Measurements from ENCODE around the gene CD109. TPM values are rescaled to one million over a fixed set of nuclear protein-coding genes. Genes with fewer than 3 reads are reported as not detected.

CD109 gene
- total RNA-seq, 3 donors from 2014 or later, result 1.7 to 9.1 (median 4.4) TPM

GRCh38 chr6:73854998-73855718 lies 159.2 kb downstream of the CD109 start:
- Histone ChIP-seq H3K9me3 (no peaks in the 10 kb centered on the region), H3K36me3 (ENCODE audit: low read depth) (no peaks in the 10 kb centered on the region), H3K4me3 (no peak overlapping the region), H3K4me1 (ENCODE audit: low read depth) (no peaks in the 10 kb centered on the region)
- DNase-seq (peak in 1 of 3 donors; percentile 49), ATAC-seq (no peak)
- intact Hi-C loops (cut with DNase I, micrococcal nuclease), result loop anchor here in 1 of 2 donors (10.0 kb wide), 2 partner anchors 110 to 1360 kb away; no protein-coding TSS in a partner anchor
- TF ChIP-seq CTCF (IDR thresholded peaks at IDR 0.05), result no peak

- no peak overlapping the region for H3K4me3 ChIP-seq
- no peak for DNase-seq
- intact Hi-C loops (cut with DNase I, micrococcal nuclease), result loop anchor here in 1 of 2 donors (10.0 kb wide), 2 partner anchors 113 to 1357 kb away; no protein-coding TSS in a partner anchor
- no peak for ATAC-seq
- no peak for TF ChIP-seq CTCF (IDR thresholded peaks at IDR 0.05)
- no peaks in the 10 kb centered on the region for H3K9me3 ChIP-seq
- no peaks in the 10 kb centered on the region for H3K4me1 ChIP-seq (ENCODE audit: low read depth)
- H3K36me3 ChIP-seq (ENCODE audit: low read depth), result no peaks in the 10 kb centered on the region
These were observed 161.4 kb downstream of the CD109 start for GRCh38 chr6:73857341-73857890.

- Histone ChIP-seq H3K4me3 (no peak overlapping the region), H3K9me3 (no peaks in the 10 kb centered on the region), H3K36me3 (ENCODE audit: low read depth) (no peaks in the 10 kb centered on the region), H3K4me1 (ENCODE audit: low read depth) (no peaks in the 10 kb centered on the region)
- no peak for ATAC-seq
- DNase-seq, result no peak
- TF ChIP-seq CTCF (IDR thresholded peaks at IDR 0.05), result no peak
- intact Hi-C loops (cut with DNase I, micrococcal nuclease), result loop anchor here in 1 of 2 donors (10.0 kb wide), 2 partner anchors 114 to 1356 kb away; no protein-coding TSS in a partner anchor
These were observed 162.4 kb downstream of the CD109 start for GRCh38 chr6:73858376-73858775.

- H3K4me1 ChIP-seq (ENCODE audit: low read depth), result no peaks in the 10 kb centered on the region
- ATAC-seq (no peak), DNase-seq (no peak)
- H3K9me3 ChIP-seq, result no peaks in the 10 kb centered on the region
- no peak for TF ChIP-seq CTCF (IDR thresholded peaks at IDR 0.05)
- no peak overlapping the region for H3K4me3 ChIP-seq
- H3K36me3 ChIP-seq (ENCODE audit: low read depth), result no peaks in the 10 kb centered on the region
- intact Hi-C loops (cut with DNase I, micrococcal nuclease), result no loop called here
These were observed 164.3 kb downstream of the CD109 start for GRCh38 chr6:73860303-73860702.

- intact Hi-C loops (cut with DNase I, micrococcal nuclease), result no loop called here
- H3K4me3 ChIP-seq, result no peak overlapping the region
- DNase-seq, result no peak
- TF ChIP-seq CTCF (IDR thresholded peaks at IDR 0.05), result no peak
- H3K4me1 ChIP-seq (ENCODE audit: low read depth), result no peaks in the 10 kb centered on the region
- no peak for ATAC-seq
- no peaks in the 10 kb centered on the region for H3K36me3 ChIP-seq (ENCODE audit: low read depth)
- H3K9me3 ChIP-seq, result no peaks in the 10 kb centered on the region
These were observed 170.3 kb downstream of the CD109 start for GRCh38 chr6:73866305-73866704.

Data from mucosa of descending colon (tissue), 3 donors.